UCSD-AML1 (cell line): Measurements from ENCODE around the gene RBM44.

Experiments used
- DNase-seq: peaks from one replicate; lab custom pipeline; 2025; ENCODE audit not compliant: unreplicated experiment; lab: John Stamatoyannopoulos, UW

RBM44 gene

GRCh38 chr2:237870754-237871651, 72.4 kb downstream of the RBM44 start:
- DNase-seq, result peak; percentile 50

GRCh38 chr2:237872178-237872887, 73.8 kb downstream of the RBM44 start:
- DNase-seq, result no peak

- no peak for DNase-seq
Measured at GRCh38 chr2:237873421-237873831, 74.8 kb downstream of the RBM44 start.

GRCh38 chr2:237873897-237874551, 75.4 kb downstream of the RBM44 start:
- no peak for DNase-seq

- no peak for DNase-seq
Measured at GRCh38 chr2:237874585-237875161, 76.1 kb downstream of the RBM44 start.

- DNase-seq, result no peak
Measured at GRCh38 chr2:237875256-237876060, 76.9 kb downstream of the RBM44 start.

- DNase-seq, result no peak
Measured at GRCh38 chr2:237876061-237876526, 77.5 kb downstream of the RBM44 start.

- no peak for DNase-seq
Measured at GRCh38 chr2:237876532-237876931, 78.0 kb downstream of the RBM44 start.

- no peak for DNase-seq
Measured at GRCh38 chr2:237876951-237877491, 78.4 kb downstream of the RBM44 start.

GRCh38 chr2:237877576-237878307, 79.2 kb downstream of the RBM44 start:
- no peak for DNase-seq

GRCh38 chr2:237878321-237879057, 79.9 kb downstream of the RBM44 start:
- DNase-seq, result no peak

GRCh38 chr2:237879058-237879430, 80.5 kb downstream of the RBM44 start:
- no peak for DNase-seq

- no peak for DNase-seq
Measured at GRCh38 chr2:237879991-237880560, 81.5 kb downstream of the RBM44 start.

- no peak for DNase-seq
Measured at GRCh38 chr2:237882510-237883481, 84.2 kb downstream of the RBM44 start.

GRCh38 chr2:237883951-237884446, 85.4 kb downstream of the RBM44 start:
- DNase-seq, result no peak

GRCh38 chr2:237884681-237885080, 86.1 kb downstream of the RBM44 start:
- no peak for DNase-seq
